GM12801 (cell line): ENCODE measurements around the gene DHX30.

Source experiments
- TF ChIP-seq, protein P1 (sequence below): IDR thresholded peaks from one replicate; pipeline ENCODE4 v1.5.1; 2011; ENCODE audit warnings: control low read depth; ENCODE audit not compliant: insufficient read length; ENCODE audit errors: extremely low read depth

Gene DHX30

DNA sequence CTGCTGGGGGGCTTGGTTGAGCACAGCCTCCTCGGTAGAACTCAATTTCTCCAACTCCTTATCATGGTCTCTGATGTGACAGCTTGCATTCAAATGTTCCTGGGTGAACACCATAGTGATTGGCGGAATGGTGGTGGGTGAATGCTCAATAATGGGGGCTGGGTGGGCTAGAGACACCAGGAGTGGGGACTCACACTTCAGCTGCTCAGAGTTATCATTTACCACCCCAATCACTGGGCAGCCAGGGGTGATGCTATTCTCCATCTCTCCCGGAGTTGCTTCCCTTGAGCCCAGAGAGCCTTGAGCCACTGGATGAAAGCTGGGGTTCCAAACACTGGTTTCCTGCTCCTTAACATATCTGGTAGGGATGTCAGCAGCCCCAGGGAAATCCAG lies 88.7 kb downstream of the DHX30 start:
- TF ChIP-seq, protein P1, sequence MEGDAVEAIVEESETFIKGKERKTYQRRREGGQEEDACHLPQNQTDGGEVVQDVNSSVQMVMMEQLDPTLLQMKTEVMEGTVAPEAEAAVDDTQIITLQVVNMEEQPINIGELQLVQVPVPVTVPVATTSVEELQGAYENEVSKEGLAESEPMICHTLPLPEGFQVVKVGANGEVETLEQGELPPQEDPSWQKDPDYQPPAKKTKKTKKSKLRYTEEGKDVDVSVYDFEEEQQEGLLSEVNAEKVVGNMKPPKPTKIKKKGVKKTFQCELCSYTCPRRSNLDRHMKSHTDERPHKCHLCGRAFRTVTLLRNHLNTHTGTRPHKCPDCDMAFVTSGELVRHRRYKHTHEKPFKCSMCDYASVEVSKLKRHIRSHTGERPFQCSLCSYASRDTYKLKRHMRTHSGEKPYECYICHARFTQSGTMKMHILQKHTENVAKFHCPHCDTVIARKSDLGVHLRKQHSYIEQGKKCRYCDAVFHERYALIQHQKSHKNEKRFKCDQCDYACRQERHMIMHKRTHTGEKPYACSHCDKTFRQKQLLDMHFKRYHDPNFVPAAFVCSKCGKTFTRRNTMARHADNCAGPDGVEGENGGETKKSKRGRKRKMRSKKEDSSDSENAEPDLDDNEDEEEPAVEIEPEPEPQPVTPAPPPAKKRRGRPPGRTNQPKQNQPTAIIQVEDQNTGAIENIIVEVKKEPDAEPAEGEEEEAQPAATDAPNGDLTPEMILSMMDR: no peak

DNA sequence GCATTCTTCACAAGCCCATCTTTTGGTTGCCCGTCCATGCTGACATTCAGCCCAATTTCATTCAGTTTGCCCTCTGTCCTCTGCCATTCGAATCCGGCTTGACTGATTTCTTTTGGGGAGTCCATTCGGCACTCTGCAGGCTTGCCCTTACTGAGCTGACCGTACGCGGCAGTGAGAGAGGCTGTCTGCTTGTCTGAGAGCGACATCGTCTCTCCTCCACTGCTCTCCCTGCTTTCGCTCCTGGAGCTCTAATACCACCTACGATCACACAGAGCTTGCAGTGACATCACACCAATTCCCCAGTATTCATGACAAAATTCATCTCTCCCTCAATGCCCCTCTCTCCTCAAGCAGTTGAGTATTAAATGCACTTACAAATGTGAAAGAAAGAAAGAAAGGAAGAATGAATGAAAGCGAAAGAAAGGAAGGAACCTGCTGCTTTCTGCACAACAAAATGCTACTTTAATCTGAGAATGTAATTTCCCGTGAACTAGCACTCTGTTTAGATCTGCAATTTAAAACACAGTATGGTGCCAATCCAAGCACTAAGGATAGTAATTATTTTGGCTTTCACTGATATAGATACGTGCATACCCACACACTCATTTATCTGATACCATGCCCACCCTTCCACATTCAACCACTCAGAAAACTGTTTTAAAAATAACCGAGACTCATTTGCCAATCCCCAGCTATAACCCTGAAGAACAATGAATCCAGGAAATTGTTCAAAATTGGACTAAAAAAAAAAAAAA lies 89.5 kb downstream of the DHX30 start:
- TF ChIP-seq, protein P1: no peak

DNA sequence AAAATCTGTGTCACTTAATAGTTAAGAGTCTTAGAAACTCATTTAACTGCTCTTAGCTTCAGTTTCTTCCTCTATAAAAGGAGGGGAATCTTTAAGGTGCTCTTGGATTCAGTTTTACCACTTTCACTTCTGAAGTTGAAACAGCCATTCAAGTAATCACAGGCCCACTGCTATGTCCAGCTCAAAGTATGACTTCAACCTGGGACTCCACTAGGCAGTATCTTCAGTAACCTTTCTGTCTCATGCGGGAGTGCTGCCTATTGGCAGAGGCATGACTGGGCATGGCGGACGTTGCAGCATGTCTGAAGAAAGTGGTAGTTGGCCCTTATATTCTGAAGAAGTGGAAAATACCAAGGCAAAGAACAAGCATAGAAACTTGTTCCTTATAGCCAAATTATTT lies 92.3 kb downstream of the DHX30 start:
- TF ChIP-seq, protein P1: no peak

DNA sequence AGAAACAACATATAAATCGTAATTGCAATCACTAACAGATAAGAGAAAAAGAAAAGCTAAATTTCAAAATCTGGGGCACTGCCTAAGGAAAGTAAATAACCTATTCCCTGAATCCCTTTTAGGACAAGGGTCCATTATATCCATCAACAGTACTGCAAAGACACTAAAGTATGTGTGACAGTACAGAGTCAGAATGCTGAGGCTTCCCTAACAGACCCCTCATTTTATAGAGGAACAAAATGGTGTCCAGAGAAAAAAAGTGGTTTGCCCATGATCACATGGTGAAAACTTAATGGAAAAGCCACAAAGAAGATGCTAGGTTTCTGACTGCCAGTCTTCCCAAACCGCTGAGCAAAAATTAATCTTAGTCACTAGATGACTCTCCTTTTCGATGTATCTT lies 93.8 kb downstream of the DHX30 start:
- TF ChIP-seq, protein P1: no peak

DNA sequence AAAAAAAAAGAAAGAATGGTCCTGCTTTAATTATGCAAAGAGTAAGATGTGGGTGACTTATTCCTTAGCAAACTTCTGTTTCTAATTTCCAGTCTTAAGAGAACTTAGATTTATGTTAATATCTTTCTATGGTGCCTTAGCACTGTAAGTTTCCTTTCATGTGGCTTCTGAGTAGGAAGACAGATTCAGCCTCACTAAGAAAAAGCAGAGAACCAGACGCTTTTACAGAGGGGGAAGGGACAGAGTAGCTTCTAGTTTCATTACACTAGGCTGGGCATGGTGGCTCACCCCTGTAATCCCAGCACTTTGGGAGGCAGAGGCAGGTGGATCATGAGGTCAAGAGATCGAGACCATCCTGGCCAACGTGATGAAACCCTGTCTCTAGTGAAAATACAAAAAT lies 95.0 kb downstream of the DHX30 start:
- TF ChIP-seq, protein P1: no peak

DNA sequence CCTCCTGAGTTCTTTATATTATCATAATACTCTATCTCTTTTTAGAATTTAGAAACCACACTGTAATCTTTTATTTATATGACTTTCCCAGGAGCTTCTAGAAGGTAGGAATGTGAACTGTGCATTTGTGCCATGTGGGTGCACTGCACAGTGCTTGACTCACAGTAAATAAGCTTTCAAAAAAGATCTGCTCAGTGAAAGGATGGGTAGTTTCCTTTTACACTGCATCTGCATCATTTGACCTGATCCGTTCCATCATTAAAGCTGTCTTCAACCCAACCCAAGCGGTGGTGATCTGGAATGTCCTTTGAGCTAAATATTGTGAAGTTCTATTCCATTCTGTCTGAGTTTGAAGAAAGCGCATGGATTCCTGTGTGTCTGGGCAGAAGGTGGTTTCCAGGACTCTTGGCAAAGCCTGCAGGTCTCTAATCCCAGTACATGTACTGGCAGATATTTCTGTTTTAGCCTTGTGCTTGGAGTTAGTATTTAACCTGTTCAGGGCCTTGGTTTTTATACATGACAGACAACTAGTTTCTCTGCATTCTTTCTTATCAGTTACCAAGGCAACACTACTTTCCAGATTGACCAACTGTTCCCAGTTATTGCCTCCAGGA lies 96.7 kb downstream of the DHX30 start:
- TF ChIP-seq, protein P1: no peak
